ENCODE results near the gene SPTLC3.

SPTLC3 gene

DNA sequence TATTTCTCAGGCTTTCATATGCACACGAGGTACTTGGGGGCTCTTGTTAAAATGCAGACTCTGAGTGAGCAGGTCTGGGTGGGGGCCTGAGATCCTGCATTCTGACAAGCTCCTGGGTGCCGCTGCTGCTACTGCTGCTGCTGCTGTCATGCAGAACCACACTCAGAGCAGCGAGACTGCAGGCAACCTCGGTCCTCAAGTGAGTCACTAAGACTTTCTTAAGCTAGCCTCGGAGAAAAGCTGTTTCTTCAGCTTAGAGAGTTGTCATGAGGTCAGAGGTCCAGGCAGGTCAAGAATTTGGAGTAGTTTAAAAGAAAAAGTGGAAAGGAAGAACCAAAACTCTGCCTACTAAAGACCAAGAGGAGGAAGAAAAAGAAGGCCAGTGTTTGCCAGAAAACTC lies 92.9 kb downstream of the SPTLC3 start:
- no peak for DNase-seq

- no peak for DNase-seq
Measured at GRCh38 chr20:13102237-13102636, 93.5 kb downstream of the SPTLC3 start.

- DNase-seq: no peak
Measured at GRCh38 chr20:13102694-13103093, 93.9 kb downstream of the SPTLC3 start.

- DNase-seq: no peak
Measured at GRCh38 chr20:13105039-13105438, 96.3 kb downstream of the SPTLC3 start.

GRCh38 chr20:13105864-13106457 lies 97.2 kb downstream of the SPTLC3 start:
- peak; percentile 27 for DNase-seq

GRCh38 chr20:13109658-13110057 lies 100.9 kb downstream of the SPTLC3 start:
- DNase-seq: no peak

DNA sequence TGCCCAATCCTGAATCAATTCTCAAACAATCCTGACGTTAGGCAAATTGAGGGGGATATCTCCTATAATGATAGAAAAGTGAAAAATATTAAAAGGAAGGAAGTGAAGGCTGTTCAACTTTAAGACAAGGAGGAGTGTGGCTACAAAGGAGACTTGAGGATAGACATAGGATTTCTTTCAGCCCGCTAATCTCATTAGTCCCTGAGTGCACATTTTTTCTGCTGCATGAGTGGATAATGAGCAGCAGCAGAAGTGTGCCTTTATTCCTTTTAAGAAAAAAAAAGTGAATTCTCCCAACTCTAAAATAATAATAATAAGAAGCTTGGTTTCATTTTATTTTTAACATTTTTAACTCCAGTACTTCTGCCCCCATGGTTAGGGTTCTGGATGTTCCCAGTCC lies 102.0 kb downstream of the SPTLC3 start:
- no peak for DNase-seq

DNA sequence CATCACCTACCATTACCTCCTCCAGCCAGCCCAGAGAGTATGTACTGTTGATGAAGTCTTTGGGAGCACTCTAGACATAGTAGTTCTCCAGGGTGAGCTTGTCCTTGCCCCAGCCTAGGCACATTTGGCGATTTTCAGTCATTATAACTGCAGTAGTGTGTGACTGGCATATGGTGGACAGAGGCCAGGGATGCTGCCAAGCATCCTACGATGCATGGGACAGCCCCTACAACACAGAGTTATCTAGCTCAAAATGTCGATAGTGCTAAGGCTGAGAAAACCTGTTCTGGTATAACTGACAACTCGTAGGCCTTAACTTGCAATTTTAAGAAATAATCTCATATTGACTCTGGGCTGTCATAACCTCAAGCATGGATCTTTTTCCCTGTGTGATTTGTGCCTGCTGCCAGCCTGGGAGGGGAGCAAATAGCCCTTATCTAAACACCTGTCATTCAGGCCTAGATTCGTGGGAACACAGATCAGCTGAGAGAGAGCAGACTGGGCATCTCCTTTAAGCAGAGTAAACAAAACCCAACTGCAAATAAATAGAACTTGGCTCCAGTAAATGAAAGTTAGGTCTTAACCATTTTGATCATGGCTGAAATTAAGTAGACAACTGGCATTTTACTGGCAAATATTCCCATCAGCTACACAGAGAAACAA lies 102.6 kb downstream of the SPTLC3 start:
- DNase-seq: no peak

GRCh38 chr20:13113731-13114130 lies 105.0 kb downstream of the SPTLC3 start:
- DNase-seq: no peak

GRCh38 chr20:13117200-13117599 lies 108.4 kb downstream of the SPTLC3 start:
- DNase-seq: no peak

- DNase-seq: no peak
Measured at GRCh38 chr20:13118676-13119075, 109.9 kb downstream of the SPTLC3 start.

DNA sequence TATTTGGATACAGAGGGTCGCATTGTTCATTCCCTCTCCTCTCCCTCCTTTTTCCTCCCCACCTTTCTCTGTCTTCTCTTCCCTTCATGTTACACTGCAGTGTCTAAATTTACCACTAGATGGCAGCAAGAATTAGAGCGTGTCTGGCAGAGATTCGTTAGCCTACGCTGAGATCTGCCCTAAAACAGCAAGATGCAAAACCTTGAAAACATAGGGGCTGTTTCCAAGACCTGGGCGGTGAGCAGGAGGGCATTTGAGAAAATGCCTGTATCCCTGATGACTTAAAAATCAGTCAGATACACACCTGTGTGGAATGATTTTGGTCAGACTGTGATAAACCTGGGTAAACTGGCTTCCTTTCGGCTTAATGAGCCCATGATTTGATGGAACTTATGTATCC lies 110.8 kb downstream of the SPTLC3 start:
- peak; percentile 71 for DNase-seq

- DNase-seq: no peak
Measured at GRCh38 chr20:13120471-13120870, 111.7 kb downstream of the SPTLC3 start.

DNA sequence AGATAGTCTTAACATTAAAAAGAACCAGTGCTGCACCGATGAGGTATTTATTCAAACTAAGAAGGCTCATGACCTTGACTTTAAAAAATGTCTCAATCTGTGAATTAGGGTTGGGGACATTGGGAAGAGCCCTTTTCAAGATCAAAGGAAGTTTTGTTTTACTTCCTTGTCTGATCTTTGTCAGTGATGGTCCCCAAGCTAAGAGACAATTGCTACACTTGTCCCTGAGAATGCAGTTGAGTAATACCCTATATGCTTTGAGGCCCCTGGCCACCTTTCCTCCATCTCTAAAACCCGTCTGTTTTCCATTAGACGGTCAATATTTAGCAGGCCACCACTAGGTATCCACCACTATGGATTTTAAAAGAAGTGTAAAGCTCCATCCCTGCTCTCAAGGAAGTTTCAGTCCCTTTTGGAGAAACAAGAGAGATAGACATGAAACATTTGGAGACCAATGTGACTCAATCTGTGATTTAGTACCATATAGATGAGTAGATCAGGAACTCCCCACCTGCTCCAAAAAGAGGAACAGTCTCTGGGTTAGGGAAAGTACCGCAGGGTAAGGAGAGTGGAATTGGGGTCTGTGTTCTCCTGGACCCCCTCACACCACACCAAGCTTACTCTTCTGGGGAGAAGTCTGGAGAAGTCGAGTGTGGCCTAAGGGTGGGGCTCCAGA lies 113.2 kb downstream of the SPTLC3 start:
- no peak for DNase-seq

DNA sequence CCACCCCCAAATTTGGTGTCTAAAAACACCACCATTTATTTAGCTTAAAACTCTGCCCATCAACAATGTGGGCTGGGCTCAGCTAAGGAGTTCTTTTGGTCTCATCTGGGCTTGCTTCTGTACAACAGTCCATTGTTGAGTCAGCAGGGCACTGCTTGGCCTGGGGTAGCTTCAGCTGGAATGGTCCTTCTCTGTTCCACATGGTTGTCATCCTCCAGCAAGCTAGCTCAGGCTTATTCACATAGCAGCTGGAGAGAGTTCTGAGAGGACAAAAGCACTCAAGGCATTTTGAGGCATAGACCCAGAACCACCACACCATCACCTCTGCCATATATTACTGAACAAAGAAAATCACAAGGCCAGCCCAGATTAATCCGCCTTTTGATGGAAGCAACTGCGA lies 116.7 kb downstream of the SPTLC3 start:
- DNase-seq: no peak

DNA sequence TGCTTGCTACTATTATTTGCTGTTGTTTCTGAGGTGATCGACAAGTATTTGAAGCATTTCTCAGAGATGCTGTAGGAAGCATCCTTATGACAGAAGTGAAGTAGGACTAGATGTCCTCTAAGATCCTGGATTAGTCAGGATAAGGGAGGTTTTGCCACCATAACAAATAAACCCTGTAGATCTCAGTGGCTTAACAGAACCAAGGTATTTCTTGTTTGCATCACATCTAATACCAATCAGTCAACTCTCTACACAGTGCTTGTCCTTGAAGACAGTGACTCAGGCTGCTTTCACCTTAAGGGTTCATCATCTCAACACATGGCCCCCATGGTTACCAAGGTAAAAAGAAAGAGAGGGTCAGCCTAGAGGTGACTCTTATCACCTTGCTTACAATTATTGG lies 119.4 kb downstream of the SPTLC3 start:
- DNase-seq: no peak

- DNase-seq: no peak
Measured at GRCh38 chr20:13130061-13130706, 121.4 kb downstream of the SPTLC3 start.

- no peak for DNase-seq
Measured at GRCh38 chr20:13130707-13131103, 121.9 kb downstream of the SPTLC3 start.

DNA sequence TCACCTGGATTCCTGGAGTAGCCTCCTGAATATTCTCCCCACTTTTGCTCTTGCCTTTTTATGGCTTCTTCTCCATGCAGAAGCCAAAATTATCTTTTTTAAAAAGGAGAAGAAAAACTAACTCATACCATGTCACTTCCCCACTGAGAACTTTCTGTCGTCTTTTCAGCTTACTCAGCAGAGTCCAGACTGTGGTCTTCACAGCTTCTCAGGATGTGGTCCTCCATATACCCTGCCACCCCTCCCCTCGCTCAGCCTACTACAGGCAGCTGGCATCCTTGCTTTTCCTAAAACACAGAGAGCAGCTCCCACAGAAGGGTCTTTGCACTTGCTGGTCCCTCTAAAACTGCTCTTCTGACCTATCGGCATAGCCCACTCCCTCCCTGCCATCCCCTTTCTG lies 122.9 kb downstream of the SPTLC3 start:
- DNase-seq: no peak

DNA sequence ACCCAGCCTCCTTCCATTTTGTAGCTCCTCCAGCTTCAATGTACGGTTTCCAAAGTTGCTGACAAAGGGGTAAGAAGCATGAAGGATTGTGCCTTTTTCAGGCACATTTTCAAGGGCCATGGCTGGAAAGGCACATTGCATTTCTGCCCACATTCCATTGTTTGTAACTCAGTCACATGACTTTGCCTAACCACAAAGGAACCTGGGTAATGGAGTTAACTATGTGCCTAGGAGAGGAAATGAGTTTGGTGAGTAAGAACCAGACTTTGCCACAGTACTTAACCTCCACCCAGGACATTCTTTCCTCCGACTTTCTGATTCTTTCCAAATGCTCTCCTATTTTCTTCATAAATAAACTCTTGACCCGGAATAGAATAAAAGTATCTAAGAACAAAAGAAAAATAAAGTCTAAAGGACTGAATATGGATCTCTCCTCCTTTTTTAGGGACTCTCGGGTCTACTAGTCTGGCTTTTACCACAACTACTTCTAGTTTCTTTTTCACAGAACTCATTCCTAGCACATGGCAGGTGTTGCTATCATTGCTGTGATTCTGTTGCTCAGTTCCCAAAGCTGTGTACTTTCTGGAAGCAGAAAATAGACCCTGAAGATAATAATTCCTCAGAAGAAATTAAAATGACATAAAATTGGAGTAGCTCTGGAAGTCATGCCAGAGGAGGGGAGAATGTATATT lies 130.8 kb downstream of the SPTLC3 start:
- no peak for DNase-seq

- no peak for DNase-seq
Measured at GRCh38 chr20:13140201-13140600, 131.4 kb downstream of the SPTLC3 start.

DNA sequence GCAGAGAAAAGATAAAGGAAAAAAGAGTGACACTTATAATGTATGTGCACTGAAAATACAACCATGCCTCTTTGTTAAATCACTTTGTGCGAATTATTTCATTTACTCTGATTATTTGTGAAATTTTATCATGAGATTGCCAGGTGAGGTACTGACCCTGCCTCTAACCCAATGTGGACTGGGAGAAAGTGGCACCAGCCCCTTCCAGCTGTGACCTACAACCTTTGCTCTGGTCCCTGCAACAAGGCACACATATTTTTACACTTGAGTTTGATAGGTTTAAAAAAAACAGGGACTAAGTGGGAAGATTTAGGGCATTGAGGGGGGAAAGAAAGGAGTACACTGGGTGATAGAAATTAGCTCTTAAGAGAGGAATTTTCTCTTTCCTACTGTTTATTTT lies 132.0 kb downstream of the SPTLC3 start:
- DNase-seq: no peak

DNA sequence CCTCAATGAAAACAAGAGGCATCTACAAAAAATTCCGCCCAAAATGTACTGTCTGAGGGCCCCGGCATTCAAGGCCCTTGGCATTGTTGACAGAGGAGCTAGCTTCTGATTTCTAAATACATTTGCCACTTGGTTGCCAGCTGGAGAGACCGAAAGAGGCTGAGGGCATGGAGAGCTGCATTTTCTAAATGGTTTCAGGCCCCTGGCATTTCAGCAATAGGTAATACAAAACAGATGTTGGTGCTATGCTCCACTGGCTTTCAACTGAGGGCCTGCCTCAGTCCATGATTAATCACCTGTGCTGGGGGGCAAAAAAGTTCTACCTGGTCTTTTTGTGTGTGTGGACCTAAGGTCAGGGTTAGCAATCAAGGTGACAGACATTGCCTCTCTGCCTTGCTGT lies 132.8 kb downstream of the SPTLC3 start:
- DNase-seq: no peak

Measured in CD4-positive, alpha-beta T cell treated with Interleukin-10 for 1 hour (primary cell).